Activated CD8-positive, alpha-beta memory T cell treated with anti-CD3 and anti-CD28 coated beads, Interleukin-2, amount 50 U/mL, for 1 hour (primary cell): ENCODE data around the gene CDK9.
A peak's percentile ranks its signal among the peaks of the same experiment; 100 is the strongest.
"Not testable (repeated sequence)": the region's sequence is repeated elsewhere in the genome, so short reads cannot be mapped to it uniquely, and the experiment has no call there.

Source experiments
- DNase-seq: peaks from one replicate; pipeline ENCODE4 v3.0.0-alpha.2; 2020; ENCODE audit errors: extremely low read depth

CDK9 gene

DNA sequence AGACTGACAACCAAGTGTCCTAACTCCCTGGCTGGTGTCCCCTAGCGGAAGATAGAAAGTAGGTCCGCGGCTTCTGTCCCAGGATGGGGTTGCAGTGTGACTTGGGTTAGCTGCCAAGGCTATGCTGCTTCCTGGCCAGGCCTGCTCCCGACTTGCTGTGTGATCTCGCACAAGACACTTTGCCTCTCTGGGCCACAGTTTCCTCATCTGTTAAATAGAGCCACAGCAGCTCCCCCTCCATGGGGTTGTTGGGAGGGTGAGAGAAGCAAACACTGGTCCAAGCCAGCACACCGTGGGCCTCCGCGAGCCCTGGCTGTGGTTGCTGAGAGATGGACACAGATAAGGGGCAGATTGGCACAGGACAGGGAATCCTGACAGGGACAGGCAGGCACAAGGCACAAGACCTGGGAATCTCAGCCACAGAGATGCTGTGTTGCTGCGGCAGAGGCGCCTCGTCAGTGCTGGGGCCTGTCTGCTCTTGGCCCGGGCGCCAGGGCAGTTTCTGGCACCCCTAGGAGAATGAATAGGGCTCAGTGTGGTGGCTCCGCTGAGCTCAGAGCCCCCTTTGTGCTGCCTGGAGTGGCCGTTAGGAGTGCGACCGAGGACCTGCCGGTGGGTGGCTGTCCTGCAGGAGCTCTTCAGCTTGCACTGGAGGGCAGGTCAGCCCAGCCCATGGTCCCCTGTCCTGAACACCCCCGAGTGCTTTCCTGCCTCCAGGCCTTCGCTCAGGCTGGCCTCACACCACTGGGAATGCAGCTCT lies 5.5 kb upstream of the CDK9 start:
- DNase-seq: no peak

DNA sequence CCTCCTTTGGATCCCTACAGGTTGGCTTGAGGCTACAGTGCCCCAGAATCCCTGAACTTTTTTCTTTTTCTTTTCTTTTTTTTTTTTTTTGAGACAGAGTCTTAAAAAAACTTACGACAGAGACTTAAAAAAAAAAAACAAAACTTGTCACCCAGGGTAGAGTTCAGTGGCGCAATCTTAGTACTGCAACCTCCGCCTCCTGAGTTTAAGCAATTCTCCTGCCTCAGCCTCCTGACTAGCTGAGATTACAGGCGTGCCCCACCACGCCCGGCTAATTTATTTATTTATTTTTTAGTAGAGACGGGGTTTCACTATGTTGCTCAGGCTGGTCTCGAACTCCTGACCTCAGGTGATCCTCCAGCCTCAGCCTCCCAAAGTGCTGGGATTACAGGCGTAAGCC lies 4.9 kb upstream of the CDK9 start:
- not testable (repeated sequence) for DNase-seq

DNA sequence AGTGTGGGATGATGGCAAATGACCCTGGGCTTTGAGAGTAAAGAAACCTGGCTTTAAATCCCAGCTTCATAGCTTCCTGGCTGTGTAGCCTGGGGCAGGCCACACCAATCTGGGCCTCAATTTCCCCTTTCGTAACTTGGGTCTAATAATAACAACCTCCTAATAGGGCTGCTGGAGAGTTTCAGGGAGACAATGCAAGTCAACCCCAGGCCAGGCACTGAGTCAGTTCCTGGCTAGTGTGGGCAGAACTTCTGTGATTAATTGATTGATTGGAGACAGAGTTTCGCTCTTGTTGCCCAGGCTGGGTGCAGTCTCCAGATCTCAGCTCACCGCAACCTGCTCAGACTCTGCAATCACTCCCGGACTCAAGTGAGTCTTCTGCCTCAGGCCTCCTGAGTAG lies 4.0 kb upstream of the CDK9 start:
- DNase-seq: no peak

DNA sequence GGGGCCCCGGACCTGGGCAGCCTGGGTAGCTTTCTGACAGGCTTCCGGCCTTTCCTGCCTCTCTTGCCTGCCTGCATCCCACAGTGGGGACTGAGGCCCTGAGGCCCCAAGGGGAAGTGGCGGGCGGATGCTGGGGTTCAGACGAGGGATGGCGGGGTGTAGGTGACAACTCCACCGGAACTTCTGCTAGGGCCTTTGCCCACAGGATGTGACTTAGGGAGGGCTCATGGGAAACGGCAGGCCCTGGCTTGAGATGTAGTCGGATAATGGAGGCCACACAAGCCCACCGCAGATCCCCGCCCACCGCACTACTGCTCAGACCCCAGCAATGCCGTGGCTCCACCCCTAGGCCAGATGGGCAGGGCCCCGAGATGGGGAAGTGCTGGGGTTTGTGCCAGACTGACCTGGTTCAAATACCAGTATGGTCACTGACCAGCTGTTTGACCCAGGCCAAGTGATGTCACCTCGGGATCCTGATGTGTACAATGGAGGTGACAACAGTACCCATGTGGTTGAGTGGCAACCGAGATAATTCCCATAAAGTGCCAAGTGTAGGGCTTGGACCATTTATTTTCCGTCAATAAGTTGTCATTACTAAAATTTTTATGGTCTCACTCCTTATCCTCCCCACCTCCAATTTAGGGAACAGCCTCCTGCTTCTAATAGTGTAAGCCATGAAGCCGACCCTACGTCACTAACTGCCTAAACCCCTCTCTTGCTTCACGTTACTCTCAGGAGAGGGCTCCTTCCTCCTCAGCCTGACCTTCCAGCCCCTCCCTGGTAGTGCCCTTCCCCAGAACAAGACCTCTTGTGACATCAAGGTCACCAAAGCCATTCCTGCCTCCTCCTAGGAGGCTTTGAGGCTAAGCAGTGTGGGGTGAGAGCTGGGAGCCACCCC lies 2.5 kb upstream of the CDK9 start:
- peak; percentile 60 for DNase-seq

DNA sequence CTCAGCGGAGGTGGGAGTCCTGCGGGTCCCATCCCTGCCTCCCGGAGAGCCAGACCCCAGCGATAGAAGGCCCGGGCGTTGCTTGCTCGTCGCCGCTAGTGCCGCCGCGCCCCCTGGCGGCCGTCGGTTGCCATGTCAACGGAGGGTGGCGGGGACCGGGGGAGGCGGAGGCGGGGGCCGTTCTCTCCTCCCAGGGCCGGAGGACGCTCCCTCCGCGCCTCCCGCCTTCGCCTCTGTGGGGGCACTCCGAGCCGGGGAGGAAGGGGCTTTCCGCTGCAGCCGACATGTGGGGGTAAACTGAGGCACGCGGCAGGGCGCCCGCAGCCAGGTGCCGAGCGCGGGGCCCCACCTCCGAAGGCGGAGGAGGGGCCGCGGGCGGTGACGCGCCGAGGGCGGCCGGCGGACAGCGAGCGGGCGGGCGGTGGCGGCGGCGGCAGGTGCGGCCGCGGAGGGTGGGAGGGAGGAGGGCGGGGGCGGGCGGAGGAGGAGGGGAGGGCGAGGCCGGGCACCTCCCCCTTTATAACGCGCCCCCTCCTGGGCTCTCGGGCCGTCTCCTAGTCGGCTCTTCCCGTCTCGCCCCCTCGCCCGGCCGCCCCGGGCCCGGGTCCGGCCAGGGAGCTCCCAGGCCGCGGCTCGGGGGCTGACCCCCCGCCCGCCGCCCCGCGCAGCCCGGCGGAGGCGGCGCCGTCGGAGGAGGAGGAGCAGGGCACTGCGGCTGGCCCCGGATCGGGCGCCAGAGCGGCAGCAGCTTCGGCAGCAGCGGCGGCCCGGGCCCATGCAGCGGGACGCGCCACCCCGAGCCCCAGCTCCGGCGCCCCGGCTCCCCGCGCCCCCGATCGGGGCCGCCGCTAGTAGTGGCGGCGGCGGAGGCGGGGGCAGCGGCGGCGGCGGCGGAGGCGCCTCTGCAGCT lies 556 bp upstream of the CDK9 start:
- peak; percentile 70 for DNase-seq

DNA sequence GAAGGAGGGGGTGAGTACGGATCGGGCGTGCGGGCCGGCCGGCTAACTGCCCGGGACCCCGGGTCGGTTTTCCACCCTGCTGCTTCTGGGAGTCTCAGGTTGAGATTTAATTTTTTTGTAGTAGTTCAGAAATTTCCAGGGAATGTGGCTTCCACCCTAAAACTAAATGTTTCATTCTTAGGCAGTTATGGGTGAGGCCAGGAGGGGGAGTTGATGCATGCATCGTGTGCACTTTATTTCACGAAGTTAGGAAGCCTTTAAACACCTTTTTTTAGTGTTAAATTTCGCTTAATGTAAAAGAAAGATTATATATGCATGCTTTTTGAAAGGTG lies 905 bp downstream of the CDK9 start:
- DNase-seq: no peak

DNA sequence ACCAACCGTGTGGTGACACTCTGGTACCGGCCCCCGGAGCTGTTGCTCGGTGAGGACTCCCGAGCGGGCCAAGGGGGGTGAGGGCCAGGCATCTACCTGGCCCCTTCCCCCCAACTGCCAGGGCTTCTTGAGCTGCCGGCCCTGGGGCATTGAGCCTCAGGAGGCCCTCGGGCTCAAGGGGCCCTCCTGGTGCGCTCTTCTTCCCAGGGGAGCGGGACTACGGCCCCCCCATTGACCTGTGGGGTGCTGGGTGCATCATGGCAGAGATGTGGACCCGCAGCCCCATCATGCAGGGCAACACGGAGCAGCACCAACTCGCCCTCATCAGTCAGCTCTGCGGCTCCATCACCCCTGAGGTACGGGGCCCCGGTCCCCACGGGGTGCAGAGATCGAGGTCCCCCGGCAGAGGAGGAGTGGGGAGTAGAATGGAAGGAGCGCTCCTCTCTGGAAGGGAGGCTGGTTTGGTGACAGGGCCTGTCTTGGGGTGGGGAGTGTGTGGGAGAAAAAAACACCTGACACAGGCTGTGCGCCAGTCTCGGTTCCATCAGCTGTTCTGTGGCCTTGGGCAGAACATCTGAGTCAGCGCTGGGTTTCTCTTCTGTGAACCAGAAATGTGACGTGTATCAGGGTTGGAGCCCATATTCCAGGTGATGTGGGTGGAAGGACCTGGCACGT lies 2.6 kb downstream of the CDK9 start:
- DNase-seq: no peak

DNA sequence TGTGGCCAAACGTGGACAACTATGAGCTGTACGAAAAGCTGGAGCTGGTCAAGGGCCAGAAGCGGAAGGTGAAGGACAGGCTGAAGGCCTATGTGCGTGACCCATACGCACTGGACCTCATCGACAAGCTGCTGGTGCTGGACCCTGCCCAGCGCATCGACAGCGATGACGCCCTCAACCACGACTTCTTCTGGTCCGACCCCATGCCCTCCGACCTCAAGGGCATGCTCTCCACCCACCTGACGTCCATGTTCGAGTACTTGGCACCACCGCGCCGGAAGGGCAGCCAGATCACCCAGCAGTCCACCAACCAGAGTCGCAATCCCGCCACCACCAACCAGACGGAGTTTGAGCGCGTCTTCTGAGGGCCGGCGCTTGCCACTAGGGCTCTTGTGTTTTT lies 3.3 kb downstream of the CDK9 start:
- no peak for DNase-seq

DNA sequence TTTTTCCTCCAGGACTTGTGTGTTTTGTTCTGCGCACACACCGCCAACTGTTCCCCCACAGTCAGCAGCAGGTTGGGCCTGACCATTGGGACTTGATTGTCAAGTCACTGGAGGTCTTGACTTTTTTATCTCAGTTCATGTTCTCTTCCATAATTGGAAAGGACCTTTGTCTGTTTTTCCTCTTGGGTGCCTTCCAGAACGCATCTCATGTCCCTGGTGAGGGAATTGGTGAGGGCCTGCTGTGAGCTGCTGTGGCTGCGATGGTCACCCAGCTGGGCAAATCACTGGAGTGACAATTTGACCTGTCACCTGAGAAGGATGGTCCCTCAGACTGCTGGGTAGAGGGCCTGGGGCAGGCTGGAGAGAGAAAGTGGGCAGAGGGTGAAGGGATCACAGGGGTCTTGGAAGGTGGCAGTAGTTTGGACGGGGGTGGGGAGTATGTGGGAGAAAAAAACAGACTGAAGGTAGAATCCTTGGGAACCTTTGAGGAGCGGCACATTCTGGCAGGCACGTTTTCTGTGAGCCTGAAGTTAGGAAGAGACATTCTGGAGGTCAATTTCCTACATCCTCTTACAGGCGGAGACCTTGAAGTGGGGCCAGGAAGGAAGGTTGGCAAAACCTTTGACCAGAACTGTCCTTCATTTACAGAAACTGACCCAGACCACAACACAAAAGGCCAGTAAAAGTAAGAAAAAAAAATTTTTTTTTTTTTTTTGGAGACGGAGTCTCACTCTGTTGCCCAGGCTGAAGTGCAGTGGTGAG lies 4.4 kb downstream of the CDK9 start:
- no peak for DNase-seq

DNA sequence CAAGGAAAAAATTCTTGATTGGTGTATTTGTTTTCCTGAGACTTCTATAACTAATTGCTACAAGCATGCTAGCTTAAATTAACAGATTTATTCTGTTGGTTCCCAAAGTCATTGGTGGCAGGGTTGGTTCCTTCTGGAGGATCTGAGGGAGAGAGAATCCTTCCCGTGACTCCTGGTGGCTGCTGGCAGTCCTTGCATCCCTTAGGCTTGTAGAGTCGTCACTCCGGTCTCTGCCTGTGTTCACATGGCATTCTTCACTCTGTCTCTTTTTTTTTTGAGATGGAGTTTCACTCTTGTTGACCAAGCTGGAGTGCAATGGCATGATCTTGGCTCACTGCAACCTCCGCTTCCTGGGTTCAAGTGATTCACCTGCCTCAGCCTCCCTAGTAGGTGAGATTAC lies 5.3 kb downstream of the CDK9 start:
- no peak for DNase-seq

DNA sequence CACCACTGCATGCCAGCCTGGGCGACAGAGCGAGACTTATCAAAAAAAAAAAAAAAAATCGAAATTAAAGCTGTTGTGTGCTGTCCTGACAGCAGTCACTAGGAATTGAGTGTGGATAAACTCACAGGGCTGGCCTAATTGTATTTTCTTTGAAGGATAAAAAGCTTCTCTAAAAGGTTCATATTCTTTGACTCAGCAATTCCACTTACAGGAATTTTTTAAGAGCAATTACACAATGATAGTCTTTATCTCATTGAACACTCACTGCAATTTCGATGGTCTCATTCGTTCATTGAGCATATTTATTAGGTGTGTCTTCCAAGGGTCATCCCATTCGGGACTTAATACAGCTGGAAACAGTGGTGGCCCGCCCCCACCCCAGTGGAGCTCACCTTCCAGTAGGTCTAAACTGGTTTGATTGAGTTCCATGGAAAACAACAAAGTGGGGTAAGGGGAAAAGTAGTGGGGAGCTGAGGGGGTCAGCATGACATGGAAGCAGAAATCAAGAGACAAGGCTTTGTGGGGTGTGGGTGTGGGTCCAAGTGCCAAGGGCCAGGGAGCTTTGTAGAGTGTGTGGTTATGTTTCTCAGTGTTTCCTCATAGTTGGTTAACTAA lies 6.7 kb downstream of the CDK9 start:
- DNase-seq: no peak

DNA sequence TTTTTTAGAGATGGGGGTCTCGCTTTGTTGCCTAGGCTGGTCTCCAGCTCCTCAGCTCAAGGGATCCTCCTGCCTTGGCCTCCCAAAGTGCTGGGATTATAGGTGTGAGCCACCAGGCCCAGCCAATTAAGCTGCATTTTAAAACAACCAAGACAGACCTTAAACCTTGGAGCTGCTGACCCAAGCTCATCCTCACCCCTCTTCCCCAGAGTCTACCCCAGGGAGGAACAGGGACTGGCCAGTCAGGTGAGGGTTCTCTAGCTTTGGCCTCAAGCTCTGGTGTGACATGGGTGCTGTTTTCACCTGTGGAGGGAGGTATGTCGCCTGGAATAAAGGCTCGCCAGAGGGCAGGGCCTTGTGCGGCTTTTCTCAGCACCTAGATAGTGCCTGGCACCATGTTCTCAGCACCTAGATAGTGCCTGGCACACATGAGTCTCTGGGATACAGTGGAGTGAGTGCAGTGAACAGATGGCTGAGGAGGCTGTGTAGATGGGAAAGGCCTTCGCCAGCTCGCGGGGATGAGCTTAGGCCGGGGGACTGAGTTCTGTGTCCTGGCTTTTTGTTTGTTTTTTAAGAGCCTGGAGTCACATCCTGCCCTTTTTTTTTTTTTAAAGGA lies 7.4 kb downstream of the CDK9 start:
- DNase-seq: no peak

DNA sequence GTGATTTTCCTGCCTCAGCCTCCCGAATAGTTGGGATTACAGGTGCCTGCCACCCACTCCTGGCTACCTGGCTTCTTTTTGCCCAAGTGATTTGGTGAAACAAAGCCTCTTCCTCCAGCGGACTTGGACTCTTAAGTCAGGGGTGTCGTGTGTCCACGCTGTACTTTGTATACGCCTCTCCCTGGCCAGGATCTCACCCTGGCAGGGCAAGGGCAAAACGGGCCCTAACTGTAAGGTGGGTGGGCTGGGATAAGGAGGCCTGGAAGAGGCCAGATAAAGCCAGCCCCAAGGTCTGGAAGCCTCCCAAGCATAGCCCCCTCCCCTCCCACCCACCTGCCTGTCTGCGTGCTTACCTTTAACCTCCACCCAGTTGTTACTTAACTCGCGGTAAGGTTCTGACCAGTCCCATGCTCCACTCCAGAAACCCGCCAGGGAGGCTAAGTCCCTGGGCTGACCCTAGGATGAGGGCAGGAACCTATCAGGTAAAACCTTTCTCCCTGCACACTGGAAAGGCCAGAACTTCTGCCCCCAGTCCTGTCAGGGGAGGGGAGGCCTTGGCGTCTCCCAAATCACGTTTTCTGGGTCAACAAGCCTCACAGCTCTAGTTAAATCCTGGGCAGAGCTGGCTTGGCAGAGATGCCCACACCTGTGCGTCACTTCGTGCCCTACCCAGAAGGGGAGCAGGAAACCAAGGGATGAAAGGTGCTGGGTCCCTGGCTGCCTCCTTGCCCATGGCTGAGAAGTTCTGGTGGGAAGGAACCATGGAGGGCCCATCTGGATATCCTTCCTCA lies 8.4 kb downstream of the CDK9 start:
- no peak for DNase-seq

DNA sequence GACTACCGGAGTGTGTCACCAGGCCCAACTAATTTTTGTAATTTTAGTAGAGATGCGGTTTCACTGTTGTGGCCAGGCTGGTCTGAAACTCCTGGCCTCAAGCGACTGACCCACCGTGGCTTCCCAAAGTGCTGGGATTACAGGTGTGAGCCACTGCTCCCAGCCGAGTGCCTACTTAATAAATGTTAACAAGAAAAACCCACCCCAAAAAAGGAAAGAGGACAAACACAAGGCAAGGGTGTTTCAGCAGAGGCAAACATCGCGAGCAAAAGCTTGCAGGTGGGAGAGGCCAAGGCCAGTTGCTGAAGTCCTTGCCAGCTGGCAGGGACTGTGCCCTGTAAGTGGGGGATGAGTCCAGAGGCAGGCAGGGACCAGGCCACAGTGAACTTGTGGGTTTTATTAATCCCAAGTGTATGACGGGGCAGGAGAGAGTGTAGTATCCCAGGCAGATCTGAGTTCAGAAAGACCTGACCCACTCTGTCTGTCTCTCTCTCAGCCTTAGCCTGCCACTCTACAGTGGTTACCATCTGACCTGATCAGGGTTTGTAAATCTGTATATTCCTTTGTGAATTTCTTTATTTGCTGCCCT lies 10.5 kb downstream of the CDK9 start:
- no peak for DNase-seq

DNA sequence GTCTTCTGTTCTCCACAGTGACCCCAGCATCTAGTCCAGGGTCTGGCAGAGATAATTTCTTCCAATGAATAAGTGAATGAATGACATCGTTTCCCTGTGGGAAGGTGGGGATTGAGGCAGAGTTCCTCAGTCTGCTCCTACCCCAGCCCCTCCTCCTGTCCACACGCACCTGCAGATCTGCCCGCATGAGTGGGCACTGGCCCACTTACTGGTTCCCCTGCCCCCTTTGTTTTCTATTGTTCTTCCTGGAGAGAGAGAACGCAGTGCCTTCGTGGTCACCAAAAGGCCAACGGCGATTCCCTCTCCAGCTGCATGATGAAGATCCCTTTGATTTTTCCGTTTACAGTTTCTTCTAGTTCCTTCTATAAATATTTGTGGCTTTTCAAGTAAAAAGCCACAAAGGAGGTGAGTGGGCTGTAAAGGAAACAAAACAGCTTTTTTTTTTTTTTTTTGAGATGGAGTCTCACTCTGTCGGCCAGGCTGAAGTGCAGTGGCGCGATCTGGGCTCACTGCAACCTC lies 11.1 kb downstream of the CDK9 start:
- DNase-seq: no peak

DNA sequence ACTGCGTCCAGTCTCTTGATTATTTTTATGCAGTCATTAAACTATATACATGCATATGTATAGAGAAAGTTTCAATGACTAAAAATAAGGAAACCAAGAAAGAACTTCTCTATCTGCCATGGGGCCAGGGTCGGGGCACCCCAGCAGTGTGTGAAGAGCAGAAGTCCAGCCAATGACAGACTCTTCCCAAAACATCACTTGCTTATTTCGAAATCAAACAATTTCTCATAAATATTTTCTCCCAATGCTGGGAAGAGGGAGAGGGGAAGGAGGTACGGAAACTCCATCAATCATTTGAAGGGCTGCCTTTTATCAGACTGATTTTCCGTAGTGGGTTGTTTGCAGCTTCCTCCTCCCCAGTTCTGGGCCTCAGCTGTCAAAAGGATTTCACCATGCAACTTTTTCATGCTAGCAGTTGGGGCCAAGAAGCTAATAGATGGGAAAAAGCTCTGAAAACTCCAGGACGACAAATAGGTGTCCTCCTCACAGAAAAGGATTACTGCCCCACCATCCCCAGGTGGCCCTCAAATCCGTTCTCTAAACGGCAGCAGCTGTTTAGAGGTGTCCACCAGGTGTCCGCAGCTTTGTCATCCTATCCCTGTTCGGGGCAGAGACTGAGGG lies 16.2 kb downstream of the CDK9 start:
- no peak for DNase-seq

DNA sequence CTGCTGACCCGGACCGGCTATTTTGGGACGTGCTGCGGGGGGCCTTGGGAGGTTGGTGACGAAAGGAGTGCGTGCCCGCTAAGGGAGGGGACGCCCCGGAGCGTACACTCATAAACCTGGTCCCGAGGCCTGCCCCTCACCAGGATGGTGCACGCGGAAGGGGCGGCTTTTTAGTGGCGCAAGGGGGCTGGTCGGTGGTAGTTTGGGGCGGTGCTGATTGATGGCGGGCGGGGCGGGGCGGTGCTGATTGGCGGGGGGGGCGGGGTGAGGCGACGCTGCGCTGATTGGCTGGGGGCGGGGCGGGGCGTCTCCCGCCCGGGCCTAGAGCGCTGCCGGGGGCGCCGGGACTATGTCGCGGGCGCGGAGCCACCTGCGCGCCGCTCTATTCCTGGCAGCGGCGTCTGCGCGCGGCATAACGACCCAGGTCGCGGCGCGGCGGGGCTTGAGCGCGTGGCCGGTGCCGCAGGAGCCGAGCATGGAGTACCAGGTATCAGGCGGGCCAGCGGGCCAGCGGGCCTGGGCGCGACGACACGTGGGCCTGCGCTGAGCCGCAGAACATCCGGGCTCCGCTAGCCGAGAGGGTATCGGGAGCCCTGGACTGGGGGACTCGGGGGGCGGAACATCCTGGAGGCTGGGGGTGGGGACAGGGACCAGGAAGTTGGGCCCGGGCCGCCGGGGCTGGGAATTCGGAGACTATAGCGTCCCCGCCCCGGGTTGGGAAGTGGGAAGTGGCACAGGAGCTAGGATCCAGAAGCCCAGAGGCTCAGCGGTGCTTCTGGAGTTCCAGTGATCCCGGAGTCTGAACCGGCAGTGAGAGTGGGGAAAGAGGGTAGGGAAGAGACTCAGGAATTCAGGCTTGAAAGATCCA lies 17.0 kb downstream of the CDK9 start, which contains the start of gene FPGS:
Gene FPGS, plus strand, starts transcription at position 307 of the 868 bp plus-strand sequence. Its CDS starts 43 bp downstream, at position 350.
- peak; percentile 66 for DNase-seq
